ENCODE data around the gene TNF.

TNF gene

GRCh38 chr6:31573239-31574105 is 1.9 kb upstream of the TNF start:
- DNase-seq = no peak

DNA sequence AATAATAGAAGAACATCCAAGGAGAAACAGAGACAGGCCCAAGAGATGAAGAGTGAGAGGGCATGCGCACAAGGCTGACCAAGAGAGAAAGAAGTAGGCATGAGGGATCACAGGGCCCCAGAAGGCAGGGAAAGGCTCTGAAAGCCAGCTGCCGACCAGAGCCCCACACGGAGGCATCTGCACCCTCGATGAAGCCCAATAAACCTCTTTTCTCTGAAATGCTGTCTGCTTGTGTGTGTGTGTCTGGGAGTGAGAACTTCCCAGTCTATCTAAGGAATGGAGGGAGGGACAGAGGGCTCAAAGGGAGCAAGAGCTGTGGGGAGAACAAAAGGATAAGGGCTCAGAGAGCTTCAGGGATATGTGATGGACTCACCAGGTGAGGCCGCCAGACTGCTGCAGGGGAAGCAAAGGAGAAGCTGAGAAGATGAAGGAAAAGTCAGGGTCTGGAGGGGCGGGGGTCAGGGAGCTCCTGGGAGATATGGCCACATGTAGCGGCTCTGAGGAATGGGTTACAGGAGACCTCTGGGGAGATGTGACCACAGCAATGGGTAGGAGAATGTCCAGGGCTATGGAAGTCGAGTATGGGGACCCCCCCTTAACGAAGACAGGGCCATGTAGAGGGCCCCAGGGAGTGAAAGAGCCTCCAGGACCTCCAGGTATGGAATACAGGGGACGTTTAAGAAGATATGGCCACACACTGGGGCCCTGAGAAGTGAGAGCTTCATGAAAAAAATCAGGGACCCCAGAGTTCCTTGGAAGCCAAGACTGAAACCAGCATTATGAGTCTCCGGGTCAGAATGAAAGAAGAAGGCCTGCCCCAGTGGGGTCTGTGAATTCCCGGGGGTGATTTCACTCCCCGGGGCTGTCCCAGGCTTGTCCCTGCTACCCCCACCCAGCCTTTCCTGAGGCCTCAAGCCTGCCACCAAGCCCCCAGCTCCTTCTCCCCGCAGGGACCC is 981 bp upstream of the TNF start:
- DNase-seq = no peak

- no peak for DNase-seq
Measured at GRCh38 chr6:31575952-31576685, 754 bp downstream of the TNF start.

GRCh38 chr6:31576897-31577578 is 1.7 kb downstream of the TNF start:
- DNase-seq = no peak

DNA sequence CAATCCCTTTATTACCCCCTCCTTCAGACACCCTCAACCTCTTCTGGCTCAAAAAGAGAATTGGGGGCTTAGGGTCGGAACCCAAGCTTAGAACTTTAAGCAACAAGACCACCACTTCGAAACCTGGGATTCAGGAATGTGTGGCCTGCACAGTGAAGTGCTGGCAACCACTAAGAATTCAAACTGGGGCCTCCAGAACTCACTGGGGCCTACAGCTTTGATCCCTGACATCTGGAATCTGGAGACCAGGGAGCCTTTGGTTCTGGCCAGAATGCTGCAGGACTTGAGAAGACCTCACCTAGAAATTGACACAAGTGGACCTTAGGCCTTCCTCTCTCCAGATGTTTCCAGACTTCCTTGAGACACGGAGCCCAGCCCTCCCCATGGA is 2.2 kb downstream of the TNF start:
- DNase-seq = no peak

DNA sequence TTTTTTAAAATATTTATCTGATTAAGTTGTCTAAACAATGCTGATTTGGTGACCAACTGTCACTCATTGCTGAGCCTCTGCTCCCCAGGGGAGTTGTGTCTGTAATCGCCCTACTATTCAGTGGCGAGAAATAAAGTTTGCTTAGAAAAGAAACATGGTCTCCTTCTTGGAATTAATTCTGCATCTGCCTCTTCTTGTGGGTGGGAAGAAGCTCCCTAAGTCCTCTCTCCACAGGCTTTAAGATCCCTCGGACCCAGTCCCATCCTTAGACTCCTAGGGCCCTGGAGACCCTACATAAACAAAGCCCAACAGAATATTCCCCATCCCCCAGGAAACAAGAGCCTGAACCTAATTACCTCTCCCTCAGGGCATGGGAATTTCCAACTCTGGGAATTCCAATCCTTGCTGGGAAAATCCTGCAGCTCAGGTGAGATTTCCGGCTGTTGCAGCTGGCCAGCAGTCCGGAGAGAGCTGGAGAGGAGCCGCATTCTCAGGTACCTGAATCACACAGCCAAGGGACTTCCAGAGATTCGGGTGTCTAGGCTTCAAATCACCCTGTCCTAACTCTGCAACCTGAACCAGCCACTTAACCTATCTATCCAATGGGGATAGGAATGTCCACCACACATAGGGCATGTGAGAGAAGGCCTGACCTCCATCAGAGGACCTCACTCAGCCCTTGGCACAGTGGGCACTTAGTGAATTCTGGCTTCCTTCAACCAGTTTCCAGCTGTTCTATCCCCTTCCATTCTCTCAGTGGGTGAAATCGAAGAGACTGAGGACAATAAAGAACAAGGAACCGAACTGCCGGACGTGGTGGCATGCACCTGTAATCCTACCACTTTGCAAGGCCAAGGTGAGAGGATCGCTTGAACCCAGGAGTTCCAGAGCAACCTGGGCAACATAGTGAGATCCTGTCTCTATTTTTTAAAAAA is 3.1 kb downstream of the TNF start:
- no peak for DNase-seq

DNA sequence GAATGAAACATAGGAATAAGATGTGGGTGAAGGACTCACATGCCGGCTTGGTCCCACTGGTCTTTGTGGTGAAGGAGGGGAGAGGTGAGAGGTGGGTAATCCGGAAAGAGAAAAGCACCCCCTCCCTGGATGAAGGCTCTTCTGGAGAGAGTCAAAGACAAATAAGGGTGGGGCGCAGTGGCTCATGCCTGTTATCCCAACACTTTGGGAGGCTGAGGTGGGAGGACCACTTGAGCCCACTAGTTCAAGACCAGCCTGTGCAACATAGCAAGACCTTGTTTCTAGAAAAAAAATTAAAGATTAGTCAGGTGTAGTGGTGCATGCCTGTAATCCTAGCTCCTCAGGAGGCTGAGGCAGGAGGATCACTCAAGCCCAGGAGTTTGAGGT is 3.7 kb downstream of the TNF start:
- no peak for DNase-seq

GRCh38 chr6:31579546-31580437 is 4.4 kb downstream of the TNF start:
- DNase-seq = no peak

GRCh38 chr6:31580438-31580740 is 5.0 kb downstream of the TNF start:
- no peak for DNase-seq

GRCh38 chr6:31580807-31581433 is 5.6 kb downstream of the TNF start:
- peak; percentile 79 for DNase-seq

DNA sequence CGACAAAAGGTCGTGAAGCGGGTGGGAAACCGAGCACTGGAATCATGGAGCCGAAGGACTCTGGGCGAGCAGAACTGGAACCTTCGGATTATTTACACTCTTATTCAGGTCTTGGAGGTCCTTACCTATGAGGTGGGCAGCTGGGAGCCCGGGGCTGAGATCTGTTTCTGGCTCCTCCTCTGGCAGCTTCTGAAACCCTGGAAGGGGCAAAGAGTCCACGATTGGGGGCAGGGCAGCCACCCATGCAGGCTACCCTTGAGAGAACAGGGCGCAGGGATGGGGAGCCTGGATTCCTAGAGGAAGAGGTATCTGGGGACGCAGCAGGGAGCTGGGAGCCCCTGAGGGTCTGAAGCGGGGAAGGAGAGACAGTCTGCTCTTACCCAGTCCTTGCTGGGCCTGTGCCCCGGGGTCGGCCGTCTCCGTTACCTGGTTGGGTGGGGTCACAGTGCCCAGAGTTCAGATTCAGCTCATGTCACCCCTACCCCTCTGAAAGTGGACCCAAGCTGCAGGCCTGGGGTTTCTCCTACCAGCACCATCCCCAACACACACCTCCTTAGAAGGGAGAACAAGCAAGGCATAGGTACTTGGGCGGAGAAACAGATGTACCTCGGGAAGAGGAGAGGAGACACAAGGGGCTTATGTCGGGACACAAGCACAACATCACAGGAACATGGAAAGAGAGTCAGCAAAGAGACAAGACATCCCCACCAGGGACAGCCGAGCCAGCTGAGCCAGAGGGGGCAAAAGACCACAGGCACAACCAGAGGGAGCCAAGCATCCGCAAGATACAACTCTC is 6.3 kb downstream of the TNF start:
- DNase-seq = no peak

GRCh38 chr6:31582230-31582643 is 6.9 kb downstream of the TNF start, which contains the start of gene LTB:
LTB (minus strand) TSS chr6:31582424; CDS start chr6:31582417, 7 bp downstream.
- DNase-seq = no peak

- DNase-seq = no peak
Measured at GRCh38 chr6:31585491-31585890, 10.1 kb downstream of the TNF start.

GRCh38 chr6:31586008-31586407 is 10.6 kb downstream of the TNF start, which contains the start of gene LST1:
LST1 (plus strand) TSS chr6:31586277; CDS start chr6:31587300, 1,023 bp downstream.
- DNase-seq = no peak

DNA sequence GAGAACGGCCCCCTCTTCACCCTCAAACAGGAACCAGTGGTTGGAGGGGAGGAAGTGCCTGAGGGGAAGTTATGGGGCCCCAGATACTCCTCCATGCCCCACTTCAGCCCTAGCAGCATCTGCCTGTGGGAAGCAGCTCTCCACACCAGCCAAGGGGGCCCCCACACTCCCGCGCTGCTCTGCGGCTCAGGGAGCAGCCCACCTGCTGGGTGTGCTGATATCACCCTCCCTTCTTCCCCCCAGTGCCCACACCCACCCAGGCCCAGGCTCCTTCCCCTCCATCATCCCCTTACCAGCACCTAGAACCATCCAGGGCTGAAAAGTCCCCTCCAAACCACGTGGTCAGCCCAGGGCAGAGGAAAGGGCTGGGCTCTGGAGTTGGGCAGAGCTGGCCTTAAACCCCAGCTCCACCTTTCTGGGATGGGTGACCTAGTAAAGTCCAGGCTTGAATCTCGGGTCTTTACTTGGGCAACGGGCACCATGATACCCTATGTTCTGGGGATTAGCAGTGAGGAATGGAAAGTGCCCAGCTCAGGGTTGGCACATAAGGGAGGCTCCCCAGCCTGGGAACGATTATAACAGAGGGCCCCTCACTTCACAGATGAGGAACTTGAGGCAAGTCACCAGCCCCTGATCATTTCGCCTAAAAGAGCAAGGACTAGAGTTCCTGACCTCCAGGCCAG is 11.4 kb downstream of the TNF start:
- DNase-seq = no peak

GRCh38 chr6:31587791-31588777 is 12.7 kb downstream of the TNF start:
- no peak for DNase-seq

Measured in fibroblast of skin of abdomen (primary cell).